ENCODE results near the gene DOCK2. TPM values are rescaled to one million over a fixed set of nuclear protein-coding genes. Genes with fewer than 3 reads are reported as not detected.

Gene DOCK2
- polyA plus RNA-seq, 1 of the 3 experiments (the other 2 are of a cell fraction): 3.8 TPM

- no peak for TF ChIP-seq MEF2A (IDR thresholded peaks at IDR 0.05; ENCODE audit: borderline replicate concordance, low read depth)
- no peak for TF ChIP-seq TCF12 (IDR thresholded peaks at IDR 0.05)
- no peak for TF ChIP-seq POLR2AphosphoS5 (IDR thresholded peaks at IDR 0.05; ENCODE audit: low read depth, low read length)
- TF ChIP-seq ZBTB33 (IDR thresholded peaks at IDR 0.05; ENCODE audit: borderline replicate concordance, low read depth): no peak
- TF ChIP-seq TAF1 (IDR thresholded peaks at IDR 0.05; ENCODE audit: borderline replicate concordance, low read depth, low read length): no peak
- no peak for TF ChIP-seq MAX (IDR thresholded peaks at IDR 0.05; ENCODE audit: low read depth)
- no peak for TF ChIP-seq CTCF (IDR thresholded peaks at IDR 0.05)
Measured at GRCh38 chr5:169797577-169797976, 160.5 kb downstream of the DOCK2 start (continued).

GRCh38 chr5:169798438-169798837, 161.4 kb downstream of the DOCK2 start:
- H3K9ac ChIP-seq: no peak overlapping the region
- no peak overlapping the region for H3K4me3 ChIP-seq (ENCODE audit: low read depth in 2 of 2, low read length in 1 of 2)
- peaks cover 1 to 8% of the 10 kb centered on the region in 2 experiments; a peak in 3 of 4 replicates for H3K4me1 ChIP-seq (ENCODE audit: control insufficient read depth in 1 of 2, insufficient read depth in 2 of 2, low read depth in 1 of 2, low read length in 1 of 2)
- H3K9me3 ChIP-seq: no peaks in the 10 kb centered on the region
- H3K4me2 ChIP-seq: no peak overlapping the region
- H3K36me3 ChIP-seq (replicated peaks in 1 of 2; ENCODE audit: control insufficient read depth in 1 of 2, insufficient read depth in 2 of 2, low read length in 1 of 2): no peaks in the 10 kb centered on the region
- H3K79me2 ChIP-seq (ENCODE audit: insufficient read depth): no peaks in the 10 kb centered on the region
- WGBS (ENCODE audit: low lambda C conversion rate): 90% methylated on average over 2 of the region's 2 CpGs
- no peaks in the 10 kb centered on the region for H4K20me1 ChIP-seq (ENCODE audit: insufficient read depth)
- H2AFZ ChIP-seq (ENCODE audit: low read depth): no peak overlapping the region
- no peaks in the 10 kb centered on the region for H3K9me2 ChIP-seq
- ChIA-PET CTCF (interaction anchor here (7.2 kb wide), 1 partner anchor 182 kb away, joined by 37 read pairs; the partner anchor contains the start of gene INSYN2B), POLR2A (no interaction called here)
- no peaks in the 10 kb centered on the region for H3K27me3 ChIP-seq (ENCODE audit: insufficient read depth)
- TF ChIP-seq POLR2AphosphoS5 (IDR thresholded peaks at IDR 0.05; ENCODE audit: low read depth, low read length) (no peak), NFIC (IDR thresholded peaks at IDR 0.05; ENCODE audit: borderline replicate concordance) (no peak)
- no peak for DNase-seq
- no peak overlapping the region for H3K27ac ChIP-seq (ENCODE audit: low read depth in 2 of 2, low read length in 1 of 2)
- peaks cover 22% of the 10 kb centered on the region for H3F3A ChIP-seq (replicated peaks; ENCODE audit: insufficient read depth)

- H3K4me2 ChIP-seq: no peak overlapping the region
- no peaks in the 10 kb centered on the region for H3K36me3 ChIP-seq (replicated peaks in 1 of 2; ENCODE audit: control insufficient read depth in 1 of 2, insufficient read depth in 2 of 2, low read length in 1 of 2)
- H2AFZ ChIP-seq (ENCODE audit: low read depth): no peak overlapping the region
- no peak overlapping the region for H3K9ac ChIP-seq
- ChIA-PET POLR2A (no interaction called here), CTCF (interaction anchor here (0.7 to 7.2 kb wide), 2 partner anchors 181 to 264 kb away, joined by 4 to 37 read pairs; partner anchors contain the start of gene INSYN2B)
- H3K4me1 ChIP-seq (ENCODE audit: control insufficient read depth in 1 of 2, insufficient read depth in 2 of 2, low read depth in 1 of 2, low read length in 1 of 2): peaks cover 8 to 11% of the 10 kb centered on the region in 2 experiments
- TF ChIP-seq TAF1 (IDR thresholded peaks at IDR 0.05; ENCODE audit: borderline replicate concordance, low read depth, low read length): no peak
- no peak for TF ChIP-seq YY1 (IDR thresholded peaks at IDR 0.05; ENCODE audit: low read depth)
- no peak for TF ChIP-seq TCF12 (IDR thresholded peaks at IDR 0.05)
- H3K4me3 ChIP-seq (ENCODE audit: low read depth in 2 of 2, low read length in 1 of 2): no peak overlapping the region
- H4K20me1 ChIP-seq (ENCODE audit: insufficient read depth): no peaks in the 10 kb centered on the region
- H3K9me3 ChIP-seq: no peaks in the 10 kb centered on the region
- H3K9me2 ChIP-seq: no peaks in the 10 kb centered on the region
- H3K27me3 ChIP-seq (ENCODE audit: insufficient read depth): no peaks in the 10 kb centered on the region
- DNase-seq: no peak
- H3F3A ChIP-seq (replicated peaks; ENCODE audit: insufficient read depth): peaks cover 29% of the 10 kb centered on the region
- no peak overlapping the region for H3K27ac ChIP-seq (ENCODE audit: low read depth in 2 of 2, low read length in 1 of 2)
- 97% methylated on average over 4 of the region's 4 CpGs for WGBS (ENCODE audit: low lambda C conversion rate)
- no peaks in the 10 kb centered on the region for H3K79me2 ChIP-seq (ENCODE audit: insufficient read depth)
Measured at GRCh38 chr5:169798906-169799660, 162.0 kb downstream of the DOCK2 start.

Data from SK-N-SH (cell line).